ENCODE measurements around the gene LCN15.

Gene LCN15

GRCh38 chr9:136764301-136764891 is at the start of gene LCN15:
Gene LCN15 (minus strand): TSS chr9:136764518. CDS start chr9:136764488, 30 bp downstream.
- peak within 1 kb of the TSS; percentile 68 for H3K27ac ChIP-seq
- no peaks in the 10 kb centered on the region for H3K9me3 ChIP-seq
- H3K4me2 ChIP-seq, result peak within 1 kb of the TSS; percentile 82
- no peaks in the 10 kb centered on the region for H4K20me1 ChIP-seq
- H3K27me3 ChIP-seq, result no peaks in the 10 kb centered on the region
- H3K4me1 ChIP-seq, result peaks cover 90% of the 10 kb centered on the region
- H3K4me3 ChIP-seq, result peak within 1 kb of the TSS; percentile 33; the same call in 1 of the 2 replicates
- H3K36me3 ChIP-seq, result no peaks in the 10 kb centered on the region
- 0 out of 2 replicates have a peak within 1 kb of the TSS, but pooled peaks have one; percentile 15 for H3K9ac ChIP-seq
- TF ChIP-seq Cebpa-rat (IDR thresholded peaks at IDR 0.05), result no peak

- H3K36me3 ChIP-seq, result peaks cover 74% of the 10 kb centered on the region
- H3K27ac ChIP-seq, result peak overlapping the region; percentile 98
- H3K4me3 ChIP-seq, result peak overlapping the region; percentile 100
- H3K4me1 ChIP-seq, result peaks cover 53% of the 10 kb centered on the region
- peak overlapping the region; percentile 99 for H3K9ac ChIP-seq
- TF ChIP-seq Cebpa-rat (IDR thresholded peaks at IDR 0.05), result no peak
- peaks cover 58% of the 10 kb centered on the region for H4K20me1 ChIP-seq
- no peaks in the 10 kb centered on the region for H3K27me3 ChIP-seq
- H3K4me2 ChIP-seq, result peak overlapping the region; percentile 79
- no peaks in the 10 kb centered on the region for H3K9me3 ChIP-seq
Observed at GRCh38 chr9:136808806-136809158, 44.5 kb upstream of the LCN15 start.

GRCh38 chr9:136808075-136808805 is 43.9 kb upstream of the LCN15 start:
- Histone ChIP-seq H3K27ac (peak overlapping the region; percentile 98), H3K4me1 (peaks cover 53% of the 10 kb centered on the region), H3K27me3 (no peaks in the 10 kb centered on the region), H3K9me3 (no peaks in the 10 kb centered on the region), H3K9ac (peak overlapping the region; percentile 99), H3K4me2 (peak overlapping the region; percentile 79), H3K4me3 (peak overlapping the region; percentile 100), H4K20me1 (peaks cover 53% of the 10 kb centered on the region), H3K36me3 (peaks cover 74% of the 10 kb centered on the region)
- TF ChIP-seq Cebpa-rat (IDR thresholded peaks at IDR 0.05), result no peak

- H3K4me2 ChIP-seq, result peak within 1 kb of the TSS; percentile 97
- peak within 1 kb of the TSS; percentile 99 for H3K9ac ChIP-seq
- H4K20me1 ChIP-seq, result peaks cover 45% of the 10 kb centered on the region
- peak within 1 kb of the TSS; percentile 100 for H3K4me3 ChIP-seq
- H3K36me3 ChIP-seq, result peaks cover 68% of the 10 kb centered on the region
- no peak for TF ChIP-seq Cebpa-rat (IDR thresholded peaks at IDR 0.05)
- no peaks in the 10 kb centered on the region for H3K27me3 ChIP-seq
- peak within 1 kb of the TSS; percentile 98 for H3K27ac ChIP-seq
- no peaks in the 10 kb centered on the region for H3K9me3 ChIP-seq
- peaks cover 53% of the 10 kb centered on the region for H3K4me1 ChIP-seq
Observed at GRCh38 chr9:136807281-136808074, 43.2 kb upstream of the LCN15 start, which contains the start of gene RABL6. Gene RABL6 (plus strand): TSS chr9:136807948. CDS start chr9:136808197, 249 bp downstream.

- Histone ChIP-seq H3K4me2 (peak overlapping the region; percentile 97), H3K4me3 (peak overlapping the region; percentile 100), H3K9ac (peak overlapping the region; percentile 99), H3K9me3 (no peaks in the 10 kb centered on the region), H3K36me3 (peaks cover 60% of the 10 kb centered on the region), H3K27ac (peak overlapping the region; percentile 98), H4K20me1 (peaks cover 38% of the 10 kb centered on the region), H3K4me1 (peaks cover 60% of the 10 kb centered on the region), H3K27me3 (no peaks in the 10 kb centered on the region)
- TF ChIP-seq Cebpa-rat (IDR thresholded peaks at IDR 0.05), result no peak
Observed at GRCh38 chr9:136806631-136807201, 42.4 kb upstream of the LCN15 start.

GRCh38 chr9:136806067-136806466 is 41.7 kb upstream of the LCN15 start:
- no peak overlapping the region for H3K4me3 ChIP-seq
- no peaks in the 10 kb centered on the region for H3K27me3 ChIP-seq
- H3K27ac ChIP-seq, result no peak overlapping the region
- peaks cover 31% of the 10 kb centered on the region for H4K20me1 ChIP-seq
- TF ChIP-seq Cebpa-rat (IDR thresholded peaks at IDR 0.05), result no peak
- no peaks in the 10 kb centered on the region for H3K9me3 ChIP-seq
- H3K36me3 ChIP-seq, result peaks cover 54% of the 10 kb centered on the region
- H3K9ac ChIP-seq, result peak overlapping the region; percentile 99; the same call in 1 of the 2 replicates
- H3K4me2 ChIP-seq, result peak overlapping the region; percentile 97
- peaks cover 60% of the 10 kb centered on the region for H3K4me1 ChIP-seq

GRCh38 chr9:136805207-136805740 is 41.0 kb upstream of the LCN15 start:
- peaks cover 28% of the 10 kb centered on the region for H4K20me1 ChIP-seq
- peaks cover 46% of the 10 kb centered on the region for H3K36me3 ChIP-seq
- H3K4me2 ChIP-seq, result no peak overlapping the region
- H3K9me3 ChIP-seq, result no peaks in the 10 kb centered on the region
- no peaks in the 10 kb centered on the region for H3K27me3 ChIP-seq
- no peak overlapping the region for H3K4me3 ChIP-seq
- no peak overlapping the region for H3K9ac ChIP-seq
- peaks cover 59% of the 10 kb centered on the region for H3K4me1 ChIP-seq
- TF ChIP-seq Cebpa-rat (IDR thresholded peaks at IDR 0.05), result no peak
- H3K27ac ChIP-seq, result no peak overlapping the region

- no peaks in the 10 kb centered on the region for H3K9me3 ChIP-seq
- H3K27ac ChIP-seq, result no peak overlapping the region
- no peak overlapping the region for H3K4me2 ChIP-seq
- peaks cover 40% of the 10 kb centered on the region for H3K36me3 ChIP-seq
- H3K9ac ChIP-seq, result no peak overlapping the region
- H4K20me1 ChIP-seq, result peaks cover 22% of the 10 kb centered on the region
- no peaks in the 10 kb centered on the region for H3K27me3 ChIP-seq
- no peak overlapping the region for H3K4me3 ChIP-seq
- no peak for TF ChIP-seq Cebpa-rat (IDR thresholded peaks at IDR 0.05)
- H3K4me1 ChIP-seq, result peaks cover 55% of the 10 kb centered on the region
Observed at GRCh38 chr9:136804509-136805206, 40.3 kb upstream of the LCN15 start.
